PFSK-1 (cell line): ENCODE data around the gene AGRN.

Experiments used
- FOXP2 ChIP-seq: optimal IDR thresholded peaks from 2 replicates; pipeline ENCODE3; 2011; ENCODE audit warnings: borderline replicate concordance, control low read depth, inconsistent platforms; ENCODE audit not compliant: insufficient read depth; ENCODE audit errors: extremely low read length, extremely low read depth
- POLR2AphosphoS5 ChIP-seq: IDR thresholded peaks from 2 replicates; pipeline ENCODE4 v1.6.1; 2012; ENCODE audit warnings: low read depth, mild to moderate bottlenecking, control low read depth, low read length, moderate library complexity
- REST ChIP-seq, 2 experiments: IDR thresholded peaks; 2 replicates each; pipeline versions ENCODE4 v1.6.1 to v1.8.0; 2011 to 2012; ENCODE audit warnings: low read depth in 2 of 2, low read length in 2 of 2, control low read depth in 1 of 2, inconsistent platforms in 1 of 2, mild to moderate bottlenecking in 1 of 2, moderate library complexity in 1 of 2; ENCODE audit not compliant: insufficient read depth in 1 of 2
- SIN3A ChIP-seq: IDR thresholded peaks from 2 replicates; pipeline ENCODE4 v1.6.1; 2012; ENCODE audit warnings: mild to moderate bottlenecking, low read length, moderate library complexity, borderline replicate concordance; ENCODE audit not compliant: insufficient read depth
- TAF1 ChIP-seq: IDR thresholded peaks from 2 replicates; pipeline ENCODE4 v1.6.1; 2012; ENCODE audit warnings: low read length, control low read depth, borderline replicate concordance; ENCODE audit not compliant: insufficient read depth

Gene AGRN

GRCh38 chr1:1090424-1091343, 70.8 kb downstream of the AGRN start:
- no peak for TF ChIP-seq TAF1
- no peak for TF ChIP-seq FOXP2

GRCh38 chr1:1091344-1092148, 71.6 kb downstream of the AGRN start:
- TF ChIP-seq SIN3A, result no peak
- no peak for TF ChIP-seq POLR2AphosphoS5
- TF ChIP-seq FOXP2, result no peak
- no peak for TF ChIP-seq REST (IDR thresholded peaks at IDR 0.05; ENCODE audit: insufficient read depth in 1 of 2, low read depth in 2 of 2, low read length in 2 of 2)
- TF ChIP-seq TAF1, result no peak

- TF ChIP-seq TAF1 (no peak), FOXP2 (no peak), SIN3A (no peak), POLR2AphosphoS5 (no peak), REST (IDR thresholded peaks at IDR 0.05; ENCODE audit: insufficient read depth in 1 of 2, low read depth in 2 of 2, low read length in 2 of 2) (no peak)
Measured at GRCh38 chr1:1092149-1092855, 72.4 kb downstream of the AGRN start.

DNA sequence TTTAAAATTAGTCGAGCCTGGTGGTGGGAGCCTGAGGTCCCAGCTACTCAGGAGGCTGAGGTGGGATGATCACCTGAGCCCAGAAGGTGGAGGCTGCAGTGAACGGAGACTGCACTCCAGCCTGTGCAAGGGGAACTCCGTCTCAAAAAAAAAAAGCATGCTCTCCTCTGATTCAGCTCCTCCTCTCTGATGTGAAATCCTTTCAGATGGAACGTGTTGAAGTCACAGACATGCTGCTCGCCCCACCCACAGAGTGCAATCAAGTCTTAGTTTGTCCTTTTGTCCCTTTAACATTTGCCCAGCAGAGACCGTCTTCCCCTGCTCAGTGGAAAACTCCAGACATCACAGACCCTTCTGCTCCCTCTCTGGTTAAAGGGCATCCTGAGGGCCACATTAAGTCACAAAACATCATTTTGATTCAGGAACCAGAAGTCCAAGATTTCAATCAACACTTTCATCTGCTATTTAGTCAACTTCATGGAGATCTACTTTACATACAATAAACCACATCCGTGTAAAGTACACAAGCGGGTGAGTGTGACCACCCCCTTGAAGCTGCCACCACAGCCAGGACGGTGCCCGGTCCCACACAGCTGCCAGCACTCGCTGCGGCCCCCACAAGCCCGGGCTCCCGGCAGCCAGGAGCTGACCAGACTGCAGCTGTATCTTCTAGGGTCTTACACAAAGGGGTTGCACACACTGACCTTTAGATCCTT, 73.1 kb downstream of the AGRN start:
- TF ChIP-seq POLR2AphosphoS5 (no peak), REST (IDR thresholded peaks at IDR 0.05; ENCODE audit: insufficient read depth in 1 of 2, low read depth in 2 of 2, low read length in 2 of 2) (no peak), TAF1 (no peak), FOXP2 (no peak), SIN3A (no peak)

DNA sequence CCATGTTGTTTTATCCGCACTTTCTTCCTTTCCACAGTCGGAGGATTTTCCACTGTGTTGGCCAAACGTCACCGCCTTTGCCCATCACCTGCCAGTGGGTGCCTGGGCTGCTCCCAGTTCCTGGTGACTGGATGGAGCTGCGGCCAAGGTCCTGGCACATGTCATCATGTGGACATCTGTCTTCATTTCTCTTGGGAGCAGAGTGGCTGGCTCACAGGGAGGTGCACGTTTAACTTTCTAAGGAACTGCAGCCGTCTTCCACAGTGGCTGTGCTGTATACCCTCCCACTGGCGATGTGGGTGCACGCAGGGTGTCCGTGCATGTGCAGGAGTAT, 73.7 kb downstream of the AGRN start:
- TF ChIP-seq SIN3A (no peak), TAF1 (no peak)
